ENCODE measurements around the gene COP1. TPM values are rescaled to one million over a fixed set of nuclear protein-coding genes. Genes with fewer than 3 reads are reported as not detected.
A peak's percentile ranks its signal among the peaks of the same experiment; 100 is the strongest.

The COP1 gene
- total RNA-seq, 1 donor from 2014 or later, result 38.7 TPM

DNA sequence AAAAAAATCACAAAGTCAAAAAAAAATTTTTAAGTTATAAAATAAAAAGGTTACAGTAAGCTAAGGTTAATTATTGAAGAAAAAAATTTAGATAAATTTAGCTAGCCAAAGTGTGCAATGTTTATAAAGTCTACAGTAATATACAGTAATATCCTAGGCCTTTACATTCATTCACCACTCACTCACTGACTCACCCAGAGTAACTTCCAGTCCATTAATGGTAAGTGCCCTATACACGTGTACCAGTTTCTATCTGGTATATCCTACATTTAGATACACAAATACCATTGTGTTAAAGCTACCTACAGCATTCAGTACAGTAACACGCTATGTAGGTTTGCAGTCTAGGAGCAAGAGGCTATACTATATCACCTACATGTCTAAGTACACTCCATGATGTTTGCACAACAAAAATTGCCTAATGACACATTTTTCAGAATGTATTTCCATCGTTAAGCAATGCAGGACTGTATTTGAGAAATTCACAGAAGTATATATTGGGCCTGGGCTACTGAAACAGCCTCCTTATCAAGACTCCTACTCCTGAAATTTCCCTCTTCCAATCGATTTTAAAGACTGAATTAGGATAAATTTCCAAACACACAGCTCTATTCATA is 155.1 kb downstream of the COP1 start:
- intact Hi-C loops (cut with DNase I), result no loop called here
- TF ChIP-seq, protein P1, sequence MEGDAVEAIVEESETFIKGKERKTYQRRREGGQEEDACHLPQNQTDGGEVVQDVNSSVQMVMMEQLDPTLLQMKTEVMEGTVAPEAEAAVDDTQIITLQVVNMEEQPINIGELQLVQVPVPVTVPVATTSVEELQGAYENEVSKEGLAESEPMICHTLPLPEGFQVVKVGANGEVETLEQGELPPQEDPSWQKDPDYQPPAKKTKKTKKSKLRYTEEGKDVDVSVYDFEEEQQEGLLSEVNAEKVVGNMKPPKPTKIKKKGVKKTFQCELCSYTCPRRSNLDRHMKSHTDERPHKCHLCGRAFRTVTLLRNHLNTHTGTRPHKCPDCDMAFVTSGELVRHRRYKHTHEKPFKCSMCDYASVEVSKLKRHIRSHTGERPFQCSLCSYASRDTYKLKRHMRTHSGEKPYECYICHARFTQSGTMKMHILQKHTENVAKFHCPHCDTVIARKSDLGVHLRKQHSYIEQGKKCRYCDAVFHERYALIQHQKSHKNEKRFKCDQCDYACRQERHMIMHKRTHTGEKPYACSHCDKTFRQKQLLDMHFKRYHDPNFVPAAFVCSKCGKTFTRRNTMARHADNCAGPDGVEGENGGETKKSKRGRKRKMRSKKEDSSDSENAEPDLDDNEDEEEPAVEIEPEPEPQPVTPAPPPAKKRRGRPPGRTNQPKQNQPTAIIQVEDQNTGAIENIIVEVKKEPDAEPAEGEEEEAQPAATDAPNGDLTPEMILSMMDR (IDR thresholded peaks at IDR 0.05), result no peak
- H3K27me3 ChIP-seq, result no peaks in the 10 kb centered on the region

DNA sequence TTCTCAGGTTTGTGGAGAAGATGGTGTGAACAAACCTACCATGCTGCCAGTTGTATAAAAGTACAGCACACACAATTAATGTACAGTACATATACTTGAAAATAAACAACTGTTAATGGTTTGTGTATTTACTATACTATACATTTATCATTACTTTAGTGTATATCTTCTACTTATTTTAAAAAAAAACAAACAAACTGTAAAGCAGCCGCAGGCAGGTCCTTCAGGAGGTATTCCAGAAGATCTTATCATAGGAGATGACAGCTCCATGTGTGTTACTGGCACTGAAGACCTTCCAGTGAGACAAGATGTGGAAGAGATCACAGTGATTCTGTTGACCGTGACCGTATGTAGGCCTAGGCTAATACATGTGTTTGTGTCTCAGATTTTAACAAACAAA is 155.7 kb downstream of the COP1 start:
- Histone ChIP-seq H3K27me3 (no peaks in the 10 kb centered on the region), H3K36me3 (peaks cover 6% of the 10 kb centered on the region), H3K27ac (no peak overlapping the region), H3K4me1 (no peaks in the 10 kb centered on the region), H3K4me3 (no peak overlapping the region), H3K9me3 (no peaks in the 10 kb centered on the region)
- intact Hi-C loops (cut with DNase I), result no loop called here
- TF ChIP-seq, protein P1 (IDR thresholded peaks at IDR 0.05), result no peak
- no peak for ATAC-seq
- no peak for DNase-seq

More for the DNA sequence above, 155.1 kb downstream of the COP1 start:
- Histone ChIP-seq H3K4me1 (no peaks in the 10 kb centered on the region), H3K9me3 (no peaks in the 10 kb centered on the region), H3K27ac (no peak overlapping the region), H3K4me3 (no peak overlapping the region), H3K36me3 (peaks cover 6% of the 10 kb centered on the region)
- ATAC-seq (peak; percentile 40), DNase-seq (no peak)

DNA sequence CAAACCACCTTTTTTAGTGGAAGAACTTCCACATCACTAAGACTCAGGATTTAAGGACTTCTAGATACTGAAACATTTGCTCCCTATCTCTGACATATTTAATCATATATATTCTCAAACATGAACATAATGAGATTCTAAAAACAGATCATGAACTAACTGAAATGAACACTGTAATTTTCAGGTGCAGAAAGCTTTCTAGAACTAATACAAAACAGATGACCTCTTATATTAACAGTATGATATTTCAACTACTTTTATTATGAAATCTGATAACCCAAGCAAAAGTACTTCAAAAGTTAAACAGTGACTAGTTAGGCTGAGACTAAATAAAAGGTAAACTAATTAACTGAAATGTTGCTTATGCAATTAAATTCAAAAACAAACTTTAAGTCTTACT is 157.5 kb downstream of the COP1 start:
- Histone ChIP-seq H3K4me3 (no peak overlapping the region), H3K36me3 (peaks cover 12% of the 10 kb centered on the region), H3K4me1 (no peaks in the 10 kb centered on the region), H3K9me3 (no peaks in the 10 kb centered on the region), H3K27me3 (no peaks in the 10 kb centered on the region), H3K27ac (no peak overlapping the region)
- DNase-seq (no peak), ATAC-seq (no peak)
- TF ChIP-seq, protein P1 (IDR thresholded peaks at IDR 0.05), result no peak
- intact Hi-C loops (cut with DNase I), result no loop called here

DNA sequence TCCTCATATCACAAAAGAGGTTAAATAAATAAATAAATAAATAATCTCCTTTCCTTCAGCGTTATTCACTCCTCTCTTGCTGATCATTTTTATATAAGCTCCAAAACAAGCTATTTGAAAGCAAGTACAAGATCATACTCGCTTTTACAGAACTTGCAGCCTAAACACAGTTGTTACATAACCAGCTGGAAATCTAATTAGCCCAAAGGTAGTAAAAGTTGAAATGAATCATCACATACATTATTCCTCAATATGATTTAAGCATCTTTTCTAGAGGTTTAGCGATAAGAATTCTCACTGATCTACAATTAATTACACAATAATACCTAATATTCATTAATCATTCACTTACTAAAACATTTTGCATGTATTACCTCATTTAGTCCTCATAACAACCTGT is 160.2 kb downstream of the COP1 start:
- Histone ChIP-seq H3K4me1 (no peaks in the 10 kb centered on the region), H3K36me3 (peaks cover 29% of the 10 kb centered on the region), H3K27me3 (no peaks in the 10 kb centered on the region), H3K27ac (no peak overlapping the region), H3K4me3 (no peak overlapping the region), H3K9me3 (no peaks in the 10 kb centered on the region)
- TF ChIP-seq, protein P1 (IDR thresholded peaks at IDR 0.05), result no peak
- intact Hi-C loops (cut with DNase I), result no loop called here
- ATAC-seq, result no peak
- DNase-seq, result no peak

DNA sequence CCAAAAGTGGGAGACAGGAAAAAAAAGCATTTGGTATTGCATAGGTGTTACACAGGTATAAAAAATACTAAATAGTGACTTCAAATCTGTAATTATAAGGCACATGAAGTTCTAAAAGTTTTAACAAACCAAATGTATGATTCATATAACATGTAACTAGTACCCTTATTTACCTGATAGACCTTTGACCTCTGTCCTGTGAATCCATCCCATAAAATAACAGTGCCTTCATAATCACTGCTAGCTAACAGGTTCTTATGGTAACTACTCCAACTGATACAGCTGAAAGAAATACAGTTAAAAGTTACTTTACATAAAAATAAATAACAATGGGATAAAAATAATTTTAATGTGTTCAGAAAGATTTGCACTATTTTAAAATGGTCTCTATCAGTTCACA is 163.5 kb downstream of the COP1 start:
- DNase-seq (no peak), ATAC-seq (no peak)
- H3K4me1 ChIP-seq, result no peaks in the 10 kb centered on the region
- no peaks in the 10 kb centered on the region for H3K9me3 ChIP-seq
- peaks cover 53% of the 10 kb centered on the region for H3K36me3 ChIP-seq
- H3K27ac ChIP-seq, result no peak overlapping the region
- intact Hi-C loops (cut with DNase I), result no loop called here
- no peaks in the 10 kb centered on the region for H3K27me3 ChIP-seq
- H3K4me3 ChIP-seq, result no peak overlapping the region
- TF ChIP-seq, protein P1 (IDR thresholded peaks at IDR 0.05), result no peak

DNA sequence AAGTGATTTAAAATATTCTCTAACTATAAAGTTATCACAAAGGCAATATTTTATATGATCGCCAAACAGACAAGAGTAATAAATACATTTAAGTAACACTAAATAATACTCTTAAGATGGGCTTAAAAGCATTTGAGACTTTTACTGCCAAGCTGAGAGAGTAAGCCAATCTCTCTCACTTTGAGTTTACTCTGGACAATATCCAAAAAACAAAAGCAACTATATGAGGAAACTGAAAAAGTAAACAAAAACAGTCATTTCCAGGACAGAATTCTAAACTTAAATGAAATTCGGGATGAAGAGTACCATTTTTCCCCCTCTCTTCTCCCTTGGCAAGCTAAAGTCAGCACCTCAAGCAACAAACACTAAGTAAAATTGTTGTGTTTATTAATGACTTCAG is 173.2 kb downstream of the COP1 start:
- H3K36me3 ChIP-seq, result peaks cover 14% of the 10 kb centered on the region
- DNase-seq (no peak), ATAC-seq (no peak)
- H3K9me3 ChIP-seq, result peaks cover 5% of the 10 kb centered on the region
- no peak overlapping the region for H3K27ac ChIP-seq
- TF ChIP-seq, protein P1 (IDR thresholded peaks at IDR 0.05), result no peak
- no peaks in the 10 kb centered on the region for H3K27me3 ChIP-seq
- peaks cover 8% of the 10 kb centered on the region for H3K4me1 ChIP-seq
- intact Hi-C loops (cut with DNase I), result no loop called here
- H3K4me3 ChIP-seq, result no peak overlapping the region

All from upper lobe of right lung (tissue), 1 donor.